RWPE2 (cell line): ENCODE results near the gene DYNAP.

Source experiments
- ATAC-seq: fragments of 200-7000 bp; cut with Tn5 transposase; 3 replicates; pipeline ENCODE4 v1.9.1; 2021; ENCODE audit warnings: low read depth
- DNase-seq: peaks from one replicate; pipeline ENCODE4 v3.0.0-alpha.2; 2020; ENCODE audit warnings: low spot score
- H3K27ac ChIP-seq: fragments of 450-650 bp; 2 replicates; pipeline ENCODE4 v1.5.1; 2017; ENCODE audit warnings: mild to moderate bottlenecking; ENCODE audit not compliant: poor library complexity, severe bottlenecking
- H3K27me3 ChIP-seq: fragments of 250-450 bp; sonication (Bioruptor Pico); 2 replicates; pipeline ENCODE4 v1.5.1; 2021; ENCODE audit warnings: mild to moderate bottlenecking, moderate library complexity; ENCODE audit not compliant: insufficient read depth, poor library complexity, severe bottlenecking
- H3K36me3 ChIP-seq: fragments of 250-450 bp; sonication (Bioruptor Pico); 2 replicates; pipeline ENCODE4 v1.5.1; 2020; ENCODE audit warnings: low read depth, mild to moderate bottlenecking, moderate library complexity
- H3K4me1 ChIP-seq: fragments of 250-450 bp; sonication (Bioruptor Pico); 2 replicates; pipeline ENCODE4 v1.5.1; 2021; ENCODE audit warnings: mild to moderate bottlenecking, moderate library complexity; ENCODE audit not compliant: insufficient read depth, poor library complexity, severe bottlenecking
- H3K4me3 ChIP-seq: fragments of 250-450 bp; sonication (Bioruptor Pico); 2 replicates; pipeline ENCODE4 v1.5.1; 2021; ENCODE audit warnings: mild to moderate bottlenecking, moderate library complexity; ENCODE audit not compliant: severe bottlenecking
- H3K9me3 ChIP-seq: fragments of 250-450 bp; sonication (Bioruptor Pico); 2 replicates; pipeline ENCODE4 v1.5.1; 2021; ENCODE audit warnings: mild to moderate bottlenecking, moderate library complexity; ENCODE audit not compliant: severe bottlenecking
- CTCF ChIP-seq: fragments of 450-650 bp; IDR thresholded peaks from one replicate; pipeline ENCODE4 v1.5.1; 2017; ENCODE audit warnings: mild to moderate bottlenecking, moderate library complexity; ENCODE audit not compliant: poor library complexity, severe bottlenecking

The DYNAP gene

DNA sequence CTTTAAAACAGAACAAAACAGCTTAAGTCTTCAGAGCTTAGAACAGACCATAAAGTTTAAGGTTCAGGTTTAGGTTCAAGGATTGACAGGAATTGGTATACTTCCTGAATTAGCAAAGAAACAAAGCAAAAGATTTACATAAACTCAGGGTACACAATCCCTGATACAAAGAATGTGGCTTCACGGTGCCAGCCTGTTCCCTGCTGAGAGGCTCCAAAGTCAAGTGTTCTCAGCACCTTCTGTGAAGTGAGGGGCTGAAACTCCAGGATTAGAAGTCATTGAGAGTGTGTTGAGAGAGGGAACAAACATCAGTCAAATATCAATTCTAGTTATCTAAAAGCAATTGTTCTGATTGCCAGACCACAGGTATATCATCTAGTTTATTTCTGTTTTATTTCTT, 35.7 kb downstream of the DYNAP start:
- Histone ChIP-seq H3K27me3 (no peaks in the 10 kb centered on the region), H3K27ac (no peak overlapping the region), H3K9me3 (no peaks in the 10 kb centered on the region), H3K36me3 (no peaks in the 10 kb centered on the region), H3K4me1 (no peaks in the 10 kb centered on the region), H3K4me3 (no peak overlapping the region)
- TF ChIP-seq CTCF, result no peak
- DNase-seq, result no peak
- ATAC-seq, result no peak

GRCh38 chr18:54630963-54631362, 39.9 kb downstream of the DYNAP start:
- no peaks in the 10 kb centered on the region for H3K27me3 ChIP-seq

GRCh38 chr18:54636217-54636616, 45.2 kb downstream of the DYNAP start:
- Histone ChIP-seq H3K27ac (no peak overlapping the region), H3K4me3 (no peak overlapping the region), H3K36me3 (no peaks in the 10 kb centered on the region), H3K9me3 (no peaks in the 10 kb centered on the region), H3K4me1 (no peaks in the 10 kb centered on the region), H3K27me3 (no peaks in the 10 kb centered on the region)
- no peak for ATAC-seq
- TF ChIP-seq CTCF, result no peak
- DNase-seq, result no peak

More at GRCh38 chr18:54630963-54631362, 39.9 kb downstream of the DYNAP start:
- Histone ChIP-seq H3K4me3 (no peak overlapping the region), H3K9me3 (no peaks in the 10 kb centered on the region), H3K4me1 (no peaks in the 10 kb centered on the region), H3K27ac (no peak overlapping the region), H3K36me3 (no peaks in the 10 kb centered on the region)
- no peak for TF ChIP-seq CTCF
- no peak for DNase-seq
- no peak for ATAC-seq

- H3K9me3 ChIP-seq, result no peaks in the 10 kb centered on the region
- no peaks in the 10 kb centered on the region for H3K36me3 ChIP-seq
- H3K27me3 ChIP-seq, result no peaks in the 10 kb centered on the region
- ATAC-seq (no peak), DNase-seq (no peak)
- no peaks in the 10 kb centered on the region for H3K4me1 ChIP-seq
- H3K4me3 ChIP-seq, result no peak overlapping the region
- H3K27ac ChIP-seq, result no peak overlapping the region
- TF ChIP-seq CTCF, result no peak
Observed at GRCh38 chr18:54641734-54642133, 50.7 kb downstream of the DYNAP start.

- Histone ChIP-seq H3K27ac (no peak overlapping the region), H3K4me1 (no peaks in the 10 kb centered on the region), H3K27me3 (no peaks in the 10 kb centered on the region), H3K36me3 (no peaks in the 10 kb centered on the region), H3K9me3 (no peaks in the 10 kb centered on the region), H3K4me3 (no peak overlapping the region)
- DNase-seq, result no peak
- peak; percentile 74 for TF ChIP-seq CTCF
- ATAC-seq, result peak; percentile 64; the same call in 2 of the 3 replicates
Observed at GRCh38 chr18:54647176-54647575, 56.1 kb downstream of the DYNAP start.
